H1 (cell line): ENCODE results near the gene ELMO2. TPM values are rescaled to one million over a fixed set of nuclear protein-coding genes. Genes with fewer than 3 reads are reported as not detected.

Experiments
- CTCF ChIA-PET: fragments of 300-600 bp; sonication (Branson Sonifier 250); formaldehyde crosslinking; loops from one replicate; lab custom pipeline; 2021; ENCODE audit not compliant: partially characterized antibody; lab: Charles Lee
- POLR2A ChIA-PET: fragments of 300-600 bp; sonication (Branson Sonifier 250); formaldehyde crosslinking; loops from one replicate; lab custom pipeline; 2021; ENCODE audit warnings: inconsistent platforms; ENCODE audit not compliant: partially characterized antibody; lab: Charles Lee
- DNase-seq, 2 experiments: peaks; one replicate each; pipeline versions ENCODE4 v3.0.0 to v3.0.0-alpha.2; 2010 to 2022; ENCODE audit warnings: low spot score in 2 of 2, low read depth in 1 of 2, mixed read lengths in 1 of 2
- FAIRE-seq: peaks from 2 replicates; lab custom pipeline; 2011; peaks lifted over from hg19 to GRCh38; lab: Jason Lieb, UNC
- H2AFZ ChIP-seq: 2 replicates; pipeline ENCODE4 v1.8.1; 2012; ENCODE audit warnings: low read length, inconsistent platforms
- H2AK5ac ChIP-seq: 2 replicates; pipeline ENCODE4 v1.6.1; 2013; ENCODE audit warnings: low read depth, low read length
- H2BK120ac ChIP-seq: replicated peaks from 2 replicates; pipeline ENCODE3; 2013; ENCODE audit warnings: low read depth, low read length, inconsistent platforms
- H2BK12ac ChIP-seq: 2 replicates; pipeline ENCODE4 v1.6.1; 2013; ENCODE audit warnings: low read depth, low read length
- H2BK15ac ChIP-seq: 2 replicates; pipeline ENCODE4 v1.6.1; 2013; ENCODE audit warnings: low read length
- H2BK20ac ChIP-seq: 2 replicates; pipeline ENCODE4 v1.6.1; 2013; ENCODE audit warnings: low read length
- H2BK5ac ChIP-seq: 2 replicates; pipeline ENCODE4 v1.6.1; 2013; ENCODE audit warnings: low read depth, low read length
- H3K14ac ChIP-seq: 2 replicates; pipeline ENCODE4 v1.6.1; 2013; ENCODE audit warnings: inconsistent platforms; ENCODE audit not compliant: insufficient read length
- H3K18ac ChIP-seq: 2 replicates; pipeline ENCODE4 v1.6.1; 2013; ENCODE audit warnings: low read length; ENCODE audit errors: extremely low read depth
- H3K23ac ChIP-seq: 2 replicates; pipeline ENCODE4 v1.6.1; 2013; ENCODE audit warnings: inconsistent platforms; ENCODE audit not compliant: insufficient read length
- H3K23me2 ChIP-seq: 2 replicates; pipeline ENCODE4 v1.6.1; 2013; ENCODE audit warnings: low read depth, low read length
- H3K27ac ChIP-seq: 2 replicates; pipeline ENCODE4 v1.6.1; 2011; ENCODE audit warnings: low read depth, low read length, inconsistent platforms
- H3K27me3 ChIP-seq, 4 experiments: replicated peaks in 1 of 4; 1 replicate in 1 of 4; 2 replicates in 3 of 4; pipeline versions ENCODE4 v1.6.1 to v1.8.1; 2011 to 2013; ENCODE audit warnings: low read length in 3 of 4, mild to moderate bottlenecking in 3 of 4, inconsistent platforms in 2 of 4, mixed read lengths in 2 of 4, moderate library complexity in 1 of 4; ENCODE audit not compliant: control insufficient read depth in 3 of 4, insufficient read depth in 3 of 4; ENCODE audit errors: extremely low read depth in 1 of 4
- H3K36me3 ChIP-seq, 4 experiments: 2 replicates each; pipeline versions ENCODE4 v1.6.1 to v1.8.1; 2011 to 2013; ENCODE audit warnings: mild to moderate bottlenecking in 4 of 4, low read length in 3 of 4, moderate library complexity in 2 of 4, control low read depth in 1 of 4, inconsistent platforms in 1 of 4; ENCODE audit not compliant: insufficient read depth in 4 of 4, control insufficient read depth in 2 of 4
- H3K4ac ChIP-seq: replicated peaks from 2 replicates; pipeline ENCODE3; 2013; ENCODE audit warnings: low read length, low read depth, mixed read lengths, inconsistent platforms; ENCODE audit not compliant: insufficient read length
- H3K4me1 ChIP-seq, 4 experiments: replicated peaks in 1 of 4; 1 replicate in 1 of 4; 2 replicates in 3 of 4; pipeline versions ENCODE4 v1.6.1 to v1.8.1; 2011 to 2013; ENCODE audit warnings: low read length in 3 of 4, inconsistent platforms in 2 of 4, mixed read lengths in 1 of 4; ENCODE audit not compliant: insufficient read depth in 4 of 4, control insufficient read depth in 3 of 4
- H3K4me2 ChIP-seq, 2 experiments: 2 replicates each; pipeline versions ENCODE4 v1.6.1 to v1.8.1; 2011 to 2013; ENCODE audit warnings: low read depth in 2 of 2, low read length in 2 of 2, control low read depth in 1 of 2, inconsistent platforms in 1 of 2, mild to moderate bottlenecking in 1 of 2; ENCODE audit not compliant: insufficient read depth in 1 of 2
- H3K4me3 ChIP-seq, 4 experiments: fragments of 200-600, 300-600 bp in 1 of 4; sonication (generic), shearing (Covaris generic), sonication (Bioruptor Twin) in 1 of 4; 2 replicates each; pipeline versions ENCODE4 v1.5.1 to v1.8.1; 2011 to 2016; ENCODE audit warnings: low read length in 4 of 4, low read depth in 3 of 4, control low read depth in 2 of 4, inconsistent platforms in 2 of 4, mild to moderate bottlenecking in 2 of 4, mixed read lengths in 1 of 4, moderate library complexity in 1 of 4; ENCODE audit not compliant: insufficient read depth in 2 of 4; ENCODE audit errors: extremely low read depth in 1 of 4
- H3K56ac ChIP-seq: replicated peaks from 2 replicates; pipeline ENCODE3; 2013; ENCODE audit warnings: low read depth, mild to moderate bottlenecking, mixed read lengths, low read length, inconsistent platforms; ENCODE audit not compliant: insufficient read length
- H3K79me1 ChIP-seq: 2 replicates; pipeline ENCODE4 v1.6.1; 2013; ENCODE audit warnings: low read depth, low read length, control low read depth
- H3K79me2 ChIP-seq, 2 experiments: 2 replicates each; pipeline versions ENCODE4 v1.6.1 to v1.8.1; 2012 to 2013; ENCODE audit warnings: low read length in 2 of 2, mild to moderate bottlenecking in 2 of 2, inconsistent platforms in 1 of 2; ENCODE audit not compliant: insufficient read depth in 2 of 2, control insufficient read depth in 1 of 2
- H3K9ac ChIP-seq, 4 experiments: replicated peaks in 1 of 4; 1 replicate in 1 of 4; 2 replicates in 3 of 4; pipeline versions ENCODE4 v1.6.1 to v1.8.1; 2011 to 2013; ENCODE audit warnings: low read depth in 3 of 4, low read length in 3 of 4, control low read depth in 2 of 4, mild to moderate bottlenecking in 2 of 4, moderate library complexity in 2 of 4, inconsistent platforms in 1 of 4; ENCODE audit errors: extremely low read depth in 1 of 4
- H3K9me3 ChIP-seq, 2 experiments: 2 replicates each; pipeline versions ENCODE4 v1.6.1 to v1.8.1; 2012 to 2013; ENCODE audit warnings: mild to moderate bottlenecking in 2 of 2, moderate library complexity in 2 of 2, control low read depth in 1 of 2, inconsistent platforms in 1 of 2, low read depth in 1 of 2, low read length in 1 of 2, mixed read lengths in 1 of 2; ENCODE audit not compliant: insufficient read depth in 2 of 2
- H4K20me1 ChIP-seq, 2 experiments: replicated peaks in 1 of 2; 2 replicates each; pipeline versions ENCODE3 to v1.8.1; 2011 to 2013; ENCODE audit warnings: inconsistent platforms in 2 of 2, low read length in 2 of 2, mild to moderate bottlenecking in 1 of 2; ENCODE audit not compliant: insufficient read depth in 2 of 2, control insufficient read depth in 1 of 2
- H4K5ac ChIP-seq: 2 replicates; pipeline ENCODE4 v1.6.1; 2013; ENCODE audit warnings: low read length, low read depth, mixed read lengths, inconsistent platforms; ENCODE audit not compliant: insufficient read length
- H4K8ac ChIP-seq: 2 replicates; pipeline ENCODE4 v1.8.0; 2013; ENCODE audit warnings: mild to moderate bottlenecking, moderate library complexity, low read length, inconsistent platforms; ENCODE audit not compliant: insufficient read depth; ENCODE audit errors: extremely low read depth
- H4K91ac ChIP-seq: replicated peaks from 2 replicates; pipeline ENCODE3; 2013; ENCODE audit warnings: low read length, mixed read lengths, inconsistent platforms; ENCODE audit not compliant: insufficient read length
- CTBP2 ChIP-seq: IDR thresholded peaks from 2 replicates; pipeline ENCODE4 v1.7.0; 2011; ENCODE audit warnings: borderline replicate concordance, mild to moderate bottlenecking, moderate library complexity, mixed read lengths, low read length; ENCODE audit not compliant: insufficient read depth, insufficient read length
- WGBS, 2 experiments: shearing (Covaris generic) in 1 of 2; methylation state at CpG; one replicate each; pipeline versions ENCODE4 v1.1.6 to v1.1.7; 2013 to 2015; ENCODE audit warnings: low lambda C conversion rate in 2 of 2, mixed read lengths in 2 of 2, inconsistent platforms in 1 of 2, low coverage in 1 of 2, missing lambda C conversion rate in 1 of 2; ENCODE audit not compliant: insufficient replicate concordance in 2 of 2, insufficient coverage in 1 of 2, insufficient read length in 1 of 2; ENCODE audit errors: extremely low coverage in 1 of 2, missing lambda C conversion rate in 1 of 2; 5-methylcytosine and 5-hydroxymethylcytosine counted together
- polyA plus RNA-seq, 7 experiments: library from polyadenylated mRNA; depleted of rRNA in 3 of 7; stranded (reverse) in 5 of 7; unstranded in 2 of 7; fragments of >200 nt in 5 of 7; fragments of 200-250 nt in 2 of 7; gene quantifications; 1 replicate in 5 of 7; 2 replicates in 1 of 7; 4 replicates in 1 of 7; pipeline versions ENCODE4 v1.2.1 to v1.2.3, GENCODE V29; 2011 to 2013; ENCODE audit warnings: missing spikeins in 2 of 7, mixed read lengths in 2 of 7
- total RNA-seq: library from RNA; stranded (reverse); fragmentation: NEBNext Ultra II Directional; extraction: Animal tissue kit (Norgen Biotek cat#: 25700); gene quantifications from 2 replicates; pipeline ENCODE4 v1.2.1, GENCODE V29; 2021

Gene ELMO2
- total and polyA plus RNA-seq, 2 of the 8 experiments (the other 6 are each of a cell fraction or from before 2014, with no cell fraction given), result 34.3 to 39.7 TPM

GRCh38 chr20:46393967-46394366 lies 12.4 kb downstream of the ELMO2 start:
- no peak overlapping the region for H2BK120ac ChIP-seq
- 76% methylated on average over 6 of the region's 6 CpGs; no CpG with 5 or more reads in 1 of the 2 experiments for WGBS, 2 experiments
- no peak overlapping the region for H2BK20ac ChIP-seq
- no peak overlapping the region for H3K27ac ChIP-seq
- no peak overlapping the region for H3K23ac ChIP-seq
- H2BK15ac ChIP-seq, result no peak overlapping the region
- H3K4me2 ChIP-seq, result no peak overlapping the region
- no peaks in the 10 kb centered on the region for H3K4me1 ChIP-seq
- no peak for TF ChIP-seq CTBP2
- TF ChIP-seq, all 59 proteins: peak for 0
- Histone ChIP-seq H4K5ac (no peak overlapping the region), H3K9ac (no peak overlapping the region), H3K14ac (no peak overlapping the region), H2AK5ac (no peak overlapping the region), H3K4ac (no peak overlapping the region), H4K8ac (no peak overlapping the region; the same call in 1 of the 2 replicates), H3K79me1 (peaks cover 3% of the 10 kb centered on the region; the same call in 1 of the 2 replicates), H2BK5ac (no peak overlapping the region), H3K56ac (no peak overlapping the region), H2AFZ (no peak overlapping the region), H3K4me3 (no peak overlapping the region), H4K91ac (no peak overlapping the region), H3K9me3 (no peaks in the 10 kb centered on the region), H3K36me3 (peaks cover 13 to 41% (median 33%) of the 10 kb centered on the region in 4 experiments), H3K27me3 (no peaks in the 10 kb centered on the region), H3K79me2 (peaks cover 0 to 1% of the 10 kb centered on the region in 2 experiments; a peak in 1 of 4 replicates), H3K23me2 (no peaks in the 10 kb centered on the region), H3K18ac (no peak overlapping the region), H2BK12ac (no peak overlapping the region), H4K20me1 (peaks cover 0 to 3% of the 10 kb centered on the region in 2 experiments)
- DNase-seq (no peak), FAIRE-seq (no peak)
- ChIA-PET CTCF (interaction anchor here (0.9 to 1.3 kb wide), 3 partner anchors 18 to 87 kb away, joined by 3 read pairs; no protein-coding TSS in a partner anchor), POLR2A (no interaction called here)
